Transverse colon (tissue), 4 donors: ENCODE results near the gene PYCR2.
A peak's percentile ranks its signal among the peaks of the same experiment; 100 is the strongest.

Experiments
- POLR2A ChIP-seq: fragments of 450-650 bp; IDR thresholded peaks from one replicate; pipeline ENCODE4 v1.6.1; 2016; ENCODE audit warnings: antibody characterized with exemption, mild to moderate bottlenecking, moderate library complexity
- POLR2AphosphoS5 ChIP-seq, 3 donors: sonication (generic); formaldehyde crosslinking; IDR thresholded peaks; one replicate each; pipeline ENCODE4 v1.6.1; 2016; ENCODE audit warnings: antibody characterized with exemption in 3 of 3
- TF ChIP-seq, protein P1 (sequence below), 5 experiments: fragments of 200-600 bp in 3 of 5; fragments of 450-650 bp in 2 of 5; sonication (generic) in 3 of 5; IDR thresholded peaks; 1 replicate in 2 of 5; 2 replicates in 3 of 5; pipeline ENCODE4 v1.5.1; 2016 to 2017; ENCODE audit warnings: antibody characterized with exemption in 5 of 5, inconsistent platforms in 3 of 5, mild to moderate bottlenecking in 2 of 5, moderate library complexity in 1 of 5

DNA sequence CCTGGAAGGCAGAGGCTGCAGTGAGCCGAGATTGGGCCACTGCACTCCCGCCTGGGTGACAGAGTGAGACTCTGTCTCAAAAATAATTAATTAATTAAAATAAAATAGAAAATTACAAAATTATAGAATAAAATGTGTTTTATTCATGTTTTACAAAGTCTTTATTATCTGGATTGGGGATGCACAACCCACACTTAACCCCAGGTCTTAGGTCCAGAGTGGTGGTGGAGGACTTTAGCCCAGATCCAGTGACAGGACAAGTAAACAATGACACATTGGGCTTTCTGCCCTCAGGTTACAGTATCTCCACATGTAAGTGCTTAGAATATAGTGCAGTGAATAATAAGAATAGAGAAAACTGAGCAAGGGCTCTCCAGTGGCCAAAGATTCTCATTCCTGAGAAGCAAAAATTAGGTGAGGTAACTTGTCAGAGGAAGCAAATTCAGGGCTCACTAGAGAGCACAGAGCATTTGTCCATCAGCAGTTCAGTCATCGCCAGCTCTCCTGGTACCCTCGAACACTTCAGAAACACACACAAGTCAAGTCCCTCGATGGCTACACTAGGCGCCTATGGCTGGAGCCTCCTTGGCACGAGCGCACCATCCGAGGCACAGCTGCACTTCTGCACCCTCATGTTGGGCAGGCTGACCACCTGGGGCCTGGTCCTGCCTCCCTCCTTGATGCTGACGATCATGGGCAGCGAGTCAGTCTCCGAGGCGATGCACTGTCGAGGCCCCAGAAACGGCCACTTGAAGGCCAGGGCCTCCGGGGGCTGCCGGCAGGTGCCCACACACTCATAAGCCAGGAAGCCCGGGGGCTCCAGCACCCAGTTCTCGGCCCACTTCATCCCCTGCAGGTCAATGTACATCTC, 37.7 kb downstream of the PYCR2 start:
- TF ChIP-seq, protein P1, sequence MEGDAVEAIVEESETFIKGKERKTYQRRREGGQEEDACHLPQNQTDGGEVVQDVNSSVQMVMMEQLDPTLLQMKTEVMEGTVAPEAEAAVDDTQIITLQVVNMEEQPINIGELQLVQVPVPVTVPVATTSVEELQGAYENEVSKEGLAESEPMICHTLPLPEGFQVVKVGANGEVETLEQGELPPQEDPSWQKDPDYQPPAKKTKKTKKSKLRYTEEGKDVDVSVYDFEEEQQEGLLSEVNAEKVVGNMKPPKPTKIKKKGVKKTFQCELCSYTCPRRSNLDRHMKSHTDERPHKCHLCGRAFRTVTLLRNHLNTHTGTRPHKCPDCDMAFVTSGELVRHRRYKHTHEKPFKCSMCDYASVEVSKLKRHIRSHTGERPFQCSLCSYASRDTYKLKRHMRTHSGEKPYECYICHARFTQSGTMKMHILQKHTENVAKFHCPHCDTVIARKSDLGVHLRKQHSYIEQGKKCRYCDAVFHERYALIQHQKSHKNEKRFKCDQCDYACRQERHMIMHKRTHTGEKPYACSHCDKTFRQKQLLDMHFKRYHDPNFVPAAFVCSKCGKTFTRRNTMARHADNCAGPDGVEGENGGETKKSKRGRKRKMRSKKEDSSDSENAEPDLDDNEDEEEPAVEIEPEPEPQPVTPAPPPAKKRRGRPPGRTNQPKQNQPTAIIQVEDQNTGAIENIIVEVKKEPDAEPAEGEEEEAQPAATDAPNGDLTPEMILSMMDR (IDR thresholded peaks at IDR 0.05) = no peak
- TF ChIP-seq POLR2A (no peak), POLR2AphosphoS5 (IDR thresholded peaks at IDR 0.05) (peak in 1 of 3 donors; percentile 32)
